ENCODE data around the gene NAIF1.
"Not testable (repeated sequence)": the region's sequence is repeated elsewhere in the genome, so short reads cannot be mapped to it uniquely, and the experiment has no call there.

NAIF1 gene

DNA sequence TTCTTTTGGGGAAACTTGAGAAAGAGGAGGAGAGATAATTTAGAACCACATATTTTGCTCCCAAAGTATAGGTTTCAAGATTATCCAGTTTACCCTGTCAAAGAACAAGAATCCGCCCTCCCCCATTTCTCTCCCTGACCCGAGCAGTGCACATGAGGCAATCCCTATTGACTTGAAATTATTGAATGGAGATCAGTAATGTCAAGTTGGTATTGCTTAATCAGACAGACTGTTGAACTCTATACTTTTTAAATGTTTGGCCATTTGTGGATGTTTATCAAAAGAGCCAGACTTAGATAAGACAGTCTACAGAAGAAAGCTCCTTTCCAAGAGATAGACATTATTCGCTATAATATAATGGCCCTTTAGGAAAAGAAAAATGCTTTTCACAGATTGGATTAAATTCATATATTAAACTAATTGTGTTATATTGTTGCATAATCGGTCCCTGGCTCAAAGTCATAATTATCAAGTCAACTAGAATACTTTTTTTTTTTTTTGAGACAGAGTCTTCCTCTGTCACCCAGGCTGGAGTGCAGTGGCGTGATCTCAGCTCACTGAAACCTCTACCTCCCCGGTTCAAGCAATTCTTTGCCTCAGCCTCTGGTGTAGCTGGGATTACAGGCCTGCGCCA lies 6.2 kb upstream of the NAIF1 start:
- Histone ChIP-seq H3K4me2 (ENCODE audit: insufficient read depth, low read length, poor library complexity, severe bottlenecking) (no peak overlapping the region), H3K4me1 (ENCODE audit: control insufficient read depth in 2 of 2, insufficient read depth in 1 of 2, low read depth in 1 of 2, low read length in 2 of 2) (peaks cover 15 to 19% of the 10 kb centered on the region in 2 donors), H3K36me3 (replicated peaks in 1 of 2; ENCODE audit: control insufficient read depth in 2 of 2, insufficient read depth in 2 of 2, low read length in 2 of 2) (peaks cover 0 to 4% of the 10 kb centered on the region in 2 donors), H3K79me1 (ENCODE audit: low read depth, low read length) (no peaks in the 10 kb centered on the region), H4K8ac (ENCODE audit: low read depth, low read length) (no peak overlapping the region), H4K91ac (ENCODE audit: low read depth, low read length, poor library complexity) (no peak overlapping the region), H3K4ac (ENCODE audit: low read length) (no peak overlapping the region), H2AFZ (ENCODE audit: low read length) (no peak overlapping the region), H3K9me3 (replicated peaks in 1 of 2; ENCODE audit: control insufficient read depth in 2 of 2, insufficient read depth in 1 of 2, low read depth in 1 of 2, low read length in 2 of 2) (peaks cover 0 to 4% of the 10 kb centered on the region in 2 donors), H3K27me3 (ENCODE audit: control insufficient read depth in 3 of 3, insufficient read depth in 3 of 3, low read depth in 1 of 3, low read length in 3 of 3) (no peaks in the 10 kb centered on the region), H3K9ac (ENCODE audit: low read depth, low read length, poor library complexity) (no peak overlapping the region), H3K27ac (replicated peaks; ENCODE audit: low read length) (no peak overlapping the region), H2AK5ac (ENCODE audit: low read depth, low read length) (no peak overlapping the region), H3K14ac (ENCODE audit: low read length) (no peak overlapping the region), H2BK15ac (ENCODE audit: low read length) (no peak overlapping the region), H2BK120ac (ENCODE audit: low read depth, low read length) (no peak overlapping the region), H3K18ac (ENCODE audit: low read length) (no peak overlapping the region), H3K23ac (ENCODE audit: low read depth, low read length, poor library complexity) (no peak overlapping the region), H2BK12ac (ENCODE audit: low read length) (no peak overlapping the region), H3K4me3 (ENCODE audit: low read length in 2 of 2) (no peak overlapping the region), H2BK5ac (ENCODE audit: low read length) (no peak overlapping the region)
- no CpG with 5 or more reads among the region's 7 CpGs for WGBS, 2 donors (ENCODE audit: extremely low coverage in 2 of 2, insufficient read length in 2 of 2, insufficient replicate concordance in 1 of 2)
- DNase-seq (ENCODE audit: low spot score): no peak

DNA sequence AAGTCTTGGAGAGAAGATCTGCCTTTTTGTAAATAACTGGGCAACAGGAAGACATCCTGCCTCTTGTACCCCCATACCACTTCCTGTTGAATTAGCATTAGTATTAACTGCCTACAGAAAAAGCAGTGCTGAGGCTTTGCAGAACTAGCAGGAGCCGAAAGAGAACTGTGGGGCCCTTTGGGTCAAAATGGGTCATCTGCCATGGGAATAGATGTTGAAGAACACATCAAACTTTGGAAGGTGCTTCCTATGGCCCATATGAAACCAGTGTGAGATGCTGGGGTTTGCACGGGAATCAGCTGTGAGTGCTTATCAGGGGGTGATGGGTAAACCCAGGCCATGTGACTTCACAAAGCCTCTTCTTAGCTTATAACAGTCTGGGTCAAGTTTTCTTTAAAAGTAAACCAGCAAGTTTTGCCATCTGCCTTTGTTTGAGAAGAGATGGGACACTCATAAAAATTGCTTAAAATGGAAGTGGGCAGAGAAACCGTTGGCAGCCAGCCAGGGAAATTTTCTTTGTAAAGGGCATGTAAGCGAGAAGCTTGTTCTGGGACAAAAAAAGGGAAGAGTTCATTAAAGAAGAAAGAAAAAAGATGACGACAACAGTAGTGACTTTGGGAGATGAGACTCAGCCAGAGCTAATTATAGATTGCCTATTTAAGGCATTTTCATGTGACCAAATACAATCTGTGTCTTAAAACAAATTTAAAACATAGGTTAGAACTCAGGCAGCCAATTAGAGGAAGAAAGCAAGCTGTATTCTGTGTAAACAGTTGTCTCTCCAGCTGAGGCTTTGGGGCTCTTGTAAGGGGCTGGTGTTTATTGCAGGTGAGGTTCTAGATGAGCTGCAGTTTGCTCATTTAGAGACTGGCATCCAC lies 5.3 kb upstream of the NAIF1 start:
- no peak overlapping the region for H3K9ac ChIP-seq (ENCODE audit: low read depth, low read length, poor library complexity)
- H4K91ac ChIP-seq (ENCODE audit: low read depth, low read length, poor library complexity): no peak overlapping the region
- no peak overlapping the region for H3K4me3 ChIP-seq (ENCODE audit: low read length in 2 of 2)
- peaks cover 13 to 19% of the 10 kb centered on the region in 2 donors for H3K4me1 ChIP-seq (ENCODE audit: control insufficient read depth in 2 of 2, insufficient read depth in 1 of 2, low read depth in 1 of 2, low read length in 2 of 2)
- no peak overlapping the region for H3K4ac ChIP-seq (ENCODE audit: low read length)
- no peak overlapping the region for H3K27ac ChIP-seq (replicated peaks; ENCODE audit: low read length)
- no peak overlapping the region for H2BK15ac ChIP-seq (ENCODE audit: low read length)
- H2BK12ac ChIP-seq (ENCODE audit: low read length): no peak overlapping the region
- H2AK5ac ChIP-seq (ENCODE audit: low read depth, low read length): no peak overlapping the region
- H2BK120ac ChIP-seq (ENCODE audit: low read depth, low read length): no peak overlapping the region
- no peaks in the 10 kb centered on the region for H3K27me3 ChIP-seq (ENCODE audit: control insufficient read depth in 3 of 3, insufficient read depth in 3 of 3, low read depth in 1 of 3, low read length in 3 of 3)
- H3K14ac ChIP-seq (ENCODE audit: low read length): no peak overlapping the region
- no peak overlapping the region for H4K8ac ChIP-seq (ENCODE audit: low read depth, low read length)
- DNase-seq (ENCODE audit: low spot score): no peak
- H3K79me1 ChIP-seq (ENCODE audit: low read depth, low read length): no peaks in the 10 kb centered on the region
- peaks cover 0 to 4% of the 10 kb centered on the region in 2 donors for H3K36me3 ChIP-seq (replicated peaks in 1 of 2; ENCODE audit: control insufficient read depth in 2 of 2, insufficient read depth in 2 of 2, low read length in 2 of 2)
- no CpG with 5 or more reads among the region's 5 CpGs for WGBS, 2 donors (ENCODE audit: extremely low coverage in 2 of 2, insufficient read length in 2 of 2, insufficient replicate concordance in 1 of 2)
- H2AFZ ChIP-seq (ENCODE audit: low read length): no peak overlapping the region
- H3K18ac ChIP-seq (ENCODE audit: low read length): no peak overlapping the region
- H3K9me3 ChIP-seq (replicated peaks in 1 of 2; ENCODE audit: control insufficient read depth in 2 of 2, insufficient read depth in 1 of 2, low read depth in 1 of 2, low read length in 2 of 2): peaks cover 0 to 4% of the 10 kb centered on the region in 2 donors
- no peak overlapping the region for H2BK5ac ChIP-seq (ENCODE audit: low read length)
- no peak overlapping the region for H3K4me2 ChIP-seq (ENCODE audit: insufficient read depth, low read length, poor library complexity, severe bottlenecking)
- no peak overlapping the region for H3K23ac ChIP-seq (ENCODE audit: low read depth, low read length, poor library complexity)

DNA sequence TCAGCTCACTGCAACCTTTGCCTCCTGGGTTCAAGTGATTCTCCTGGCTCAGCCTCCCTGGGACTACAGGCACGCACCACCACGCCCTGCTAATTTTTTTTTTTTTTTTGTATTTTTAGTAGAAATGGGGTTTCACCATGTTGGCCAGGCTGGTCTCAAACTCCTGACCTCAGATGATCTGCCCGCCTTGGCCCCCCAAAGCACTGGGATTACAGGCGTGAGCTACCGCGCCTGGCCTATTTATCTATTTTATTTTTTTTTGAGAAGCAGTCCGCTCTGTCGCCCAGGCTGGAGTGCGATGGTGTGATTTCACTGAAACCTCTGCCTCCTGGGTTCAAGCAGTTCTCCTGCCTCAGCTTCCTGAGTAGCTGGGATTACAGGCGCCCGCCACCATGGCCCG lies 4.4 kb upstream of the NAIF1 start:
- not testable (repeated sequence) for H3K18ac ChIP-seq (ENCODE audit: low read length); H3K4ac ChIP-seq (ENCODE audit: low read length); H3K36me3 ChIP-seq (replicated peaks in 1 of 2; ENCODE audit: control insufficient read depth in 2 of 2, insufficient read depth in 2 of 2, low read length in 2 of 2); H2BK12ac ChIP-seq (ENCODE audit: low read length); H2AFZ ChIP-seq (ENCODE audit: low read length); H2BK15ac ChIP-seq (ENCODE audit: low read length); H3K14ac ChIP-seq (ENCODE audit: low read length); H2BK120ac ChIP-seq (ENCODE audit: low read depth, low read length); H3K27me3 ChIP-seq (ENCODE audit: control insufficient read depth in 3 of 3, insufficient read depth in 3 of 3, low read depth in 1 of 3, low read length in 3 of 3); H3K27ac ChIP-seq (replicated peaks; ENCODE audit: low read length); H3K9ac ChIP-seq (ENCODE audit: low read depth, low read length, poor library complexity); H3K79me1 ChIP-seq (ENCODE audit: low read depth, low read length); H2AK5ac ChIP-seq (ENCODE audit: low read depth, low read length); H4K8ac ChIP-seq (ENCODE audit: low read depth, low read length); H3K4me2 ChIP-seq (ENCODE audit: insufficient read depth, low read length, poor library complexity, severe bottlenecking); H4K91ac ChIP-seq (ENCODE audit: low read depth, low read length, poor library complexity); H3K4me3 ChIP-seq (ENCODE audit: low read length in 2 of 2); H3K9me3 ChIP-seq (replicated peaks in 1 of 2; ENCODE audit: control insufficient read depth in 2 of 2, insufficient read depth in 1 of 2, low read depth in 1 of 2, low read length in 2 of 2); DNase-seq (ENCODE audit: low spot score); H2BK5ac ChIP-seq (ENCODE audit: low read length); H3K23ac ChIP-seq (ENCODE audit: low read depth, low read length, poor library complexity)
- H3K4me1 ChIP-seq (ENCODE audit: control insufficient read depth in 2 of 2, insufficient read depth in 1 of 2, low read depth in 1 of 2, low read length in 2 of 2): peaks cover 16 to 19% of the 10 kb centered on the region in 2 donors
- WGBS, 2 donors (ENCODE audit: extremely low coverage in 2 of 2, insufficient read length in 2 of 2, insufficient replicate concordance in 1 of 2): no CpG with 5 or more reads among the region's 12 CpGs

- Histone ChIP-seq H4K8ac (ENCODE audit: low read depth, low read length) (no peak overlapping the region), H2BK12ac (ENCODE audit: low read length) (no peak overlapping the region), H3K27ac (replicated peaks; ENCODE audit: low read length) (no peak overlapping the region), H3K36me3 (replicated peaks in 1 of 2; ENCODE audit: control insufficient read depth in 2 of 2, insufficient read depth in 2 of 2, low read length in 2 of 2) (no peaks in the 10 kb centered on the region), H2AK5ac (ENCODE audit: low read depth, low read length) (no peak overlapping the region), H3K23ac (ENCODE audit: low read depth, low read length, poor library complexity) (no peak overlapping the region), H3K4me1 (ENCODE audit: control insufficient read depth in 2 of 2, insufficient read depth in 1 of 2, low read depth in 1 of 2, low read length in 2 of 2) (peaks cover 20 to 22% of the 10 kb centered on the region in 2 donors), H3K4ac (ENCODE audit: low read length) (no peak overlapping the region), H4K91ac (ENCODE audit: low read depth, low read length, poor library complexity) (no peak overlapping the region), H3K9ac (ENCODE audit: low read depth, low read length, poor library complexity) (no peak overlapping the region), H3K27me3 (ENCODE audit: control insufficient read depth in 3 of 3, insufficient read depth in 3 of 3, low read depth in 1 of 3, low read length in 3 of 3) (no peaks in the 10 kb centered on the region), H2BK5ac (ENCODE audit: low read length) (no peak overlapping the region), H3K4me3 (ENCODE audit: low read length in 2 of 2) (no peak overlapping the region), H3K9me3 (replicated peaks in 1 of 2; ENCODE audit: control insufficient read depth in 2 of 2, insufficient read depth in 1 of 2, low read depth in 1 of 2, low read length in 2 of 2) (peaks cover 0 to 8% of the 10 kb centered on the region in 2 donors), H3K14ac (ENCODE audit: low read length) (no peak overlapping the region), H2AFZ (ENCODE audit: low read length) (no peak overlapping the region), H2BK120ac (ENCODE audit: low read depth, low read length) (no peak overlapping the region), H3K79me1 (ENCODE audit: low read depth, low read length) (peaks cover 5% of the 10 kb centered on the region), H3K4me2 (ENCODE audit: insufficient read depth, low read length, poor library complexity, severe bottlenecking) (no peak overlapping the region), H3K18ac (ENCODE audit: low read length) (no peak overlapping the region), H2BK15ac (ENCODE audit: low read length) (no peak overlapping the region)
- DNase-seq (ENCODE audit: low spot score): no peak
- no CpG with 5 or more reads among the region's 7 CpGs for WGBS, 2 donors (ENCODE audit: extremely low coverage in 2 of 2, insufficient read length in 2 of 2, insufficient replicate concordance in 1 of 2)
Measured at GRCh38 chr9:128070874-128071273, 3.8 kb upstream of the NAIF1 start.

All from neuronal stem cell (in vitro differentiated cells).